Raji (cell line): ENCODE data around the gene MEIOSIN.

ENCODE experiments used
- POLR2A ChIP-seq: IDR thresholded peaks from 2 replicates; pipeline ENCODE4 v1.6.1; 2011; ENCODE audit warnings: low read depth, low read length, control low read depth; ENCODE audit not compliant: insufficient read depth

Gene MEIOSIN

GRCh38 chr19:45753548-45753947 lies 20.3 kb downstream of the MEIOSIN start:
- TF ChIP-seq POLR2A, result no peak

- TF ChIP-seq POLR2A, result no peak
Observed at GRCh38 chr19:45754323-45754722, 21.1 kb downstream of the MEIOSIN start.

- TF ChIP-seq POLR2A, result no peak
Observed at GRCh38 chr19:45757695-45758094, 24.5 kb downstream of the MEIOSIN start.

GRCh38 chr19:45758921-45759320 lies 25.7 kb downstream of the MEIOSIN start:
- no peak for TF ChIP-seq POLR2A

DNA sequence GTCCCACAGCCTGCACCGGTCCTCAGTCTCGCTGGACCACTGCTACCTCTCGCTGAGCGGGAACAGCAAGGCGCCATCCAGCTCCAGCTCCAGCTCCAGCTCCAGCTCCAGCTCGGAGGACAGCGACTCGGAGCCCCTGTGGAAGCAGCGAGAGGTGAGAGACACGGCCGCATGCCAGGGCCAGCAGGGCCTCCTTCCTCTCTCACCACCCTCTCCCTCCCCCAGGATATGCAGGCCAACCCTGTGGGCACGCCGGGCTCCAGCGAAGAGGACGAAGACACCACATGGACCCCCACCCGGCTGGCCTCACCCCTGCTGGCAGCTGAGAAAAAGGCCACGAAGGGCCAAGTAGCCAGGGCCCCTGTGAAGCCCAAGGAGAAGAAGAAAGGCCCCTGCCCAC lies 28.5 kb downstream of the MEIOSIN start:
- no peak for TF ChIP-seq POLR2A

DNA sequence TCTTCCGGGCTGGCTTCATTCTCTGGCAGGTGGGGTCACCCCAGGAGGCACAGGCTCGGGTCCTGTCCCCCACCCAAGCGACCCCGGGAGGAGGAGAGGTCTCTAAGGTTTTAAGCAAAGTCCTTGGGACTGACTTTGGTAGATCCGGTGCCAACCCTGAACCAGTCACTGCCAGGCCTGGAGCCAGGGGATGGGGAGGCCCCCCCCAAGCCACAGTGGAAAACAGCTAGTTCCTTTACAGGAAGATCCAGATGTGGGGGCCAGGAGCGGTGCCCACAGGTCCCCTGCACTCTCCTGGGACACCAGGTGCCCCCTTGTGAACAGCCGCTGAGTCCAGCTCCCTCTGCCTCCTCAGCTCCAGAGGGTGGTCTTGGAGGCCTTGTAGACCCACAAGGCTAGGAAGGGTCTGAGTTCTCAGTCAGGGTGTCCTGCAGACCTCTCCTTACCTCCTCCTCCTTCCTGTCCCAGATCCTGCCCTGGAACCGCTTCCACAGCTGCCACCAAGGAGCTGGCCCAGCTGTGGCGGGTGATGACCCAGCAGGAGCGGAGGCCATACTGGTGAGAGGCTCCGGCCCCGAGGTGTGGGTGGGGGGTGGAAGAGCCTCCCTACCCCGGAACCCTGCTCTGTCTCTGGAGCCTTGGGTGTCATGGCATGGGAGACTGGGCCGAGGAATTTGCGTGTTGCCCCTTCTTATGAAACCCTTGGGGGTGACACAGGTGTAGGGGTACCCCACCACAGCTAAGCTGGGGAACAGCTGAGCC lies 29.8 kb downstream of the MEIOSIN start:
- no peak for TF ChIP-seq POLR2A

DNA sequence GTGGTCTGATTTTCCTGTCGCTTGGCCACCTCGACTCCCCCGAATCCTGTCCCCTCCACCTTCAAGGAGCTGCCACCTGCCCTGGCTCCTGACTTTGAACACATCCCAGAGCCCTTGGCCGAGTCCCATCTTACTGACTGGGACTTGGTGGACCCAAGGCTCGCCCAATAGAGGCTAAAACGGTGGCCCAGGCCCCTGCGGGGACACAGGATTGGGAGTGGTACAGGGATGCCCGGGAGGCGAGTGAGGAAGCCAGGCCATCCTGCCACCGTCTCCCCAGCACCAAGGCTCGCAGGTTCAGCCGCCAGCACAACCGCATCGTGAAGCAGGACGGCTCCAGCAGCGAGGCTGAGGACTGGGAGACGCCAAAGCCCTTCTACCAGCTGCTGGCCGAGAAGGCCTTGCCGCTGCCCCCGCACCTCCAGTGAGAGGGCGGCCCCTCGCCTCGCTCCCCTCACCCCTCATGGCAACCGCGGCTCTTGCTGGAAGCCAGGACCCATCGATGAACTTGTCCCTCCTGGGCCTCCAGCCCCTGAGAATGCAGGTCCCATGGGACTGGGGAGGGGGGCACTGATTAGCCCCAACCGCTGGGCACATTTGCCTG lies 30.6 kb downstream of the MEIOSIN start:
- TF ChIP-seq POLR2A, result no peak

GRCh38 chr19:45764475-45764874 lies 31.2 kb downstream of the MEIOSIN start:
- TF ChIP-seq POLR2A, result no peak

GRCh38 chr19:45764945-45765701 lies 31.9 kb downstream of the MEIOSIN start:
- no peak for TF ChIP-seq POLR2A

- no peak for TF ChIP-seq POLR2A
Observed at GRCh38 chr19:45765702-45766295, 32.6 kb downstream of the MEIOSIN start.

- TF ChIP-seq POLR2A, result no peak
Observed at GRCh38 chr19:45766296-45766868, 33.1 kb downstream of the MEIOSIN start.

- TF ChIP-seq POLR2A, result no peak
Observed at GRCh38 chr19:45766869-45767346, 33.7 kb downstream of the MEIOSIN start.

- TF ChIP-seq POLR2A, result no peak
Observed at GRCh38 chr19:45767410-45767880, 34.2 kb downstream of the MEIOSIN start.

DNA sequence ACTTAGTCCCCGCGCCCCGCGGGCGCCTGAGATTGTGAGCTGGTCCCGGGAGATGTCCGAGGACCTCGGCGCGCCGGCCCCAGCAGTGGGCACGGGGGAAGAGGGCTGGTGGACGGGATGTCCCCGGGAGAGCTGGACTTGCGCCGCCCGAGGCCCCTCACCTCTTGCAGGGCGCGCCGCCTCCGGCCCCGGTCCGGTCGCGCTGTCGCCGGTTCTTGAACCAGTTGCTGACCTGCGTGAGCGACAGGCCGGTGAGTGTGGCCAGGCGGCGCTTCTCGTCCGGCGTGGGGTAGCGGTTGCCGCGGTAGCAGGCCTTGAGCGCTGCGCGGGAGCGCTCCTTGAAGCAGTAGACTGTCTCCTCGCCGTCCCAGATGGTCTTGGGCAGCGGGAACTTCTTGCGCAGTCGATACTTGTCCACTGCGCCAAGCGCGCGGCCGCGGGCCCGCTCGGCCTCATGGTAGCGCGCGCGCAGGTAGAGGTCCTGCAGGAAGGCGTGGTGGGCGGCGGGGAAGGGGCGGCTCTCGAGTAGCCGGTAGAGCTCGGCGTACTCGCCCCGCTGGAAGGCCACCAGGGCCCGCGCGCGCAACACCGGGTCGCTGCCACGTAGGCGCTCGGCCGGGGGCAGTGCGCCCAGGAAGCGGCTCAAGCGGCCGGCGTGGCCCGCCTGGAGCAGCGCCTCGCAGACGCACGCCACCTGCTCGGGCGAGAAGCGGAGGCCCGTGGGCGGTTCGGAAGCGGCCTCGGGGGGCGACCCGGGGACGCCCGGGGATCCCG lies 34.8 kb downstream of the MEIOSIN start:
- no peak for TF ChIP-seq POLR2A

DNA sequence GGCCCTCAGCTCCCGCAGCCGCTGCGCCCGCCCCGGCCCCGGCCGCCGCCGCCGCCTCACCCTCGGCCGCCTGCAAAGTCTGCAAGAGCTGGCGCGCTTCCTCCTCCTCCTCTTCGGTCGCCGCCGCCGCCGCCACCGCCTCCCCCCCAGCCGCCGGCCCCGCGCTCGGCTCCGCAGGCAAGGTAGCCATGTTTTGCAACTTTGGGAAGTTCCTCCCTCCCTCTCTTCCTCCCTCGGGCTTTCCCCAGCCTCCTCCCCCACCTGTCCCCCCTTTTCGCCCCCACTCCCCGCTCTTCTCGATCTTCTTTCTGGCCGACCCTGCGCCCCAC lies 35.4 kb downstream of the MEIOSIN start:
- no peak for TF ChIP-seq POLR2A
